ENCODE measurements around the gene PALM2AKAP2.

PALM2AKAP2 gene

DNA sequence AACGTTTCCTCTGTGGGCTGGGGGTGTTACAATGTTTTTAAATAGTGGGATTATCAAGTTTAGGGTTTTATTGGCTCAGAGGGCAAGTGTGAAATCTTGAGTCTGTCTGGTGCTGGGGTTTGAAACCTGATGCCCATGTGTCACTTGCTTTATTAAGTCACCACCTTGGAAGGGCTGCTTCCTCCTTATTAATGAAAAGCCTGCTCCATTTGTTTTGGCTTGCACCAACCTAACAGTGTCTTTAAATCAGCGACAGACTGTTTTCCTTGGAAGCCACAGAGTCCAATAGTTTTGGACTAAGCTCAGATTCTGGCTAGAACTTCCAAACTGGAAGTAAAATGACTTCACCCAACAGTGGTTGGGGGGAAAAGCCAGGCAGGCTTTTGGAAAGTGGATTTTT, 10.7 kb upstream of the PALM2AKAP2 start:
- DNase-seq (ENCODE audit: low read depth): no peak
- H3K4me3 ChIP-seq (ENCODE audit: control insufficient read depth, low read depth, low read length): no peak overlapping the region
- no peak for TF ChIP-seq CTCF (IDR thresholded peaks at IDR 0.05; ENCODE audit: control insufficient read depth, insufficient read depth, low read depth, low read length, missing control alignments)

DNA sequence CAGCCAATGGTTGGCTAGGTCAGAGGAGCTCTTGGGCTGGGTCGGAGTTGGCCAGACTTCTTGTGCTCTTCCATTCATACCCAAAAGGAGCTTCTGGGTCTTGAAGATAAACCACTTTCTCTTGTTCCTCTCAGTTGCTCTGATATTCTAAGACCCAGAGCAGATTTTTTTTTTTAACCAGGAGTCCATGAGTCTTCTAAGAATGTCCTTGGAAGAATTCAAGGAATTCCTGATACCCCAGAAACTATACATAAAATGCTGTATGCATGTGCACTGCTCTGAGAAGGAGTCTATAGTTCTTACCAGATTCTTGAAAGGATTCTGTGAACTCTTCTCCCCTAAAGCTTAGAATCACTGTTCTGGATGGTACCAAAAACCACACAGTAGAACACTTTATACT, 9.9 kb upstream of the PALM2AKAP2 start:
- no peak for DNase-seq (ENCODE audit: low read depth)
- TF ChIP-seq CTCF (IDR thresholded peaks at IDR 0.05; ENCODE audit: control insufficient read depth, insufficient read depth, low read depth, low read length, missing control alignments): no peak
- H3K4me3 ChIP-seq (ENCODE audit: control insufficient read depth, low read depth, low read length): no peak overlapping the region

DNA sequence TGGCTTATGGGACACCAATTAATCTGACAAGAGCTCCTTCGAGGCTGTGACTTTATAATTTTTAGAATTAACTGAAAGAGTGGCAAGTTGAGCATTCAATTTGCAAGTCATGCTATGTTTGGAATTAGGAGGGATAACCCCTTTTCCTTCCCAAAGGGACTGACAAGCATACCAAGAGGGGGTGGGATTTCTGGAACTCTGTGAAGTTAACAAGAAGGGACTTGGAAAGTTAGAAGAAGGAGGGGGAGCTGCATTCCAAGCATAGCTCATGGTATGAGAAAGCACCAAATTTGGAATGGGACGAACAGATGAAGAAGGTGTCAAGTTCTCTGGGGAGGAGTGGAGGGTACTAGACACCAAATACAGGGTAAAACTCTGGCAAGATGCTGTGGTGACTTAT, 8.9 kb upstream of the PALM2AKAP2 start:
- TF ChIP-seq CTCF (IDR thresholded peaks at IDR 0.05; ENCODE audit: control insufficient read depth, insufficient read depth, low read depth, low read length, missing control alignments): no peak
- DNase-seq (ENCODE audit: low read depth): no peak
- H3K4me3 ChIP-seq (ENCODE audit: control insufficient read depth, low read depth, low read length): no peak overlapping the region

DNA sequence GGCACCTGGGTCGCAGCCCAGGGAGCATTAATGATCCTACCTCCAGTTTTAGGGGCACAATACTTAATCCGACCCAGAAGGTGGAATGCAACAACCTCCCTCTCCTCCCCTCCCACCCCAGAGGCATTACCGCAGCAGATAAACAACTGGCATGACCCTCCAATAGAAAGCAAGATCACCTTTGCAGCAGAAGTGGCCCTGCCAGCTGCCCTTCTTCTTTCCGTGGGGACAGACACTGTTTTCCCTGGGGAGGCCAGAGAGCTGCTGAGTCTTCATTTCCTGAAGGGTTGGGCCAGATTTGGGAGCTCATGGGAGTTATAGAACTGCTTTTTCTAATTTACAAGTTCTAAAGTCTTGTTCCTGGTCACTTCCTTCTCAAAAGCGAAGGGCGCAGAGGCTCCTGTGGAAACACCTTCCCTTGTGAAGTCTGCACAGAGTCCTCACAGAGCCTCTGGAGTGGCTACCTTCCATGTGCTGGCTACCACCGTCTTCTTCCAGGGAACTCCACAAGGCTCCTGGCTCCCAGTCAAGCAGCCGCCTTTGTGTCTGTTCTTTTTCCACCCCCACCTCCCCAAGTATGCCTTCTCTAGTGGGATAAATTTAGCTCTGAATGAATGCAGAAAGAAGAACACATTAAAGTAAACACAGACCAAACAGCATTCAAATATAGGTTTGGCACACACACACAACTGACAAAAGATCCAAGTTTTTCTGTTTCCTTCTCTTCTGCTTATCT, 8.0 kb upstream of the PALM2AKAP2 start:
- H3K4me3 ChIP-seq (ENCODE audit: control insufficient read depth, low read depth, low read length): no peak overlapping the region
- no peak for TF ChIP-seq CTCF (IDR thresholded peaks at IDR 0.05; ENCODE audit: control insufficient read depth, insufficient read depth, low read depth, low read length, missing control alignments)
- DNase-seq (ENCODE audit: low read depth): no peak

DNA sequence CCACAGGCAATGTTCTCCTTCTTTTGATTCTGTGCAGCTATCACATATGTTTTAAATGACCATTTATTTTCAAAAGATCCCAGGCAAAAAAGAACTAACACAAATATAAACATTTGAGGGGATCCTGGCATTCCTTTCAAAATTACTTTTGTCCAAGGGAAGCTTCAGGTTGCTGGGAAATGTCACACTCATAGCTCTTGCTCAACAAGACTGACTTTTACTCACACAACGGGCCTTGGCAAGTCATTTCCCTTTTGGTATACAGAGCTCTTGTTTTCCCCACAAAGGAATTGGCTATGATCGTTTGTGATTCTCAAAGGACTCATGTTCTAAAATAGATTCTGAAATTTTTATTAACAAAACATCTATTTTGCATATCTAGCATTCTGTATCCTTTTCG, 4.5 kb upstream of the PALM2AKAP2 start:
- TF ChIP-seq CTCF (IDR thresholded peaks at IDR 0.05; ENCODE audit: control insufficient read depth, insufficient read depth, low read depth, low read length, missing control alignments): no peak
- no peak for DNase-seq (ENCODE audit: low read depth)
- H3K4me3 ChIP-seq (ENCODE audit: control insufficient read depth, low read depth, low read length): no peak overlapping the region

DNA sequence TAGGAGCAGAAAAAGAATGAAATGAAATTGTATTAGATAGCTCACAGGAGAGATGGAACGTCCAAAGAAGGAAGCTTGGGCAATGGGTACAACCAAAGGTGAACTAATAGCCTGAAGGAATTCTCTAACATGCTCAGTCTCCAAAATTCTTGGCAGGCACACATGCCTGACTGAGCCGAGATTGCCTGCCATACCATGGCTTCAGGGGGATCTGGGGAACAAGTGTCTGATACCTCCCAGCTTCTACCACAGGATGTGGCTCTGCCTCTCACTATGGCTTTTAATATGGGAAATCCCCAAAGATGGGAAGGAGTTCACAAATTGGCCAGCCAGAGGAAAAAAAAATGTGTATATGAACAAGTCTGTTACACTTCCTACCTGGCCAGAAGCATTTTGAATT, 3.6 kb upstream of the PALM2AKAP2 start:
- H3K4me3 ChIP-seq (ENCODE audit: control insufficient read depth, low read depth, low read length): no peak overlapping the region
- no peak for DNase-seq (ENCODE audit: low read depth)
- no peak for TF ChIP-seq CTCF (IDR thresholded peaks at IDR 0.05; ENCODE audit: control insufficient read depth, insufficient read depth, low read depth, low read length, missing control alignments)

Data from AG09309 (cell line).